Peyer's patch (tissue), 4 donors: ENCODE results near the gene GLI2.

ENCODE experiments used
- POLR2A ChIP-seq, 2 donors: fragments of 450-650 bp; IDR thresholded peaks; one replicate each; pipeline ENCODE4 v1.5.1; 2017; ENCODE audit warnings: antibody characterized with exemption in 2 of 2, mild to moderate bottlenecking in 2 of 2, moderate library complexity in 2 of 2
- TF ChIP-seq, protein P1 (sequence below), 6 experiments: fragments of 450-650 bp in 4 of 6; fragments of 200-600 bp in 2 of 6; sonication (generic) in 1 of 6; IDR thresholded peaks; one replicate each; pipeline ENCODE4 v1.5.1; 2017 to 2019; ENCODE audit warnings: antibody characterized with exemption in 6 of 6, mild to moderate bottlenecking in 3 of 6, moderate library complexity in 1 of 6

DNA sequence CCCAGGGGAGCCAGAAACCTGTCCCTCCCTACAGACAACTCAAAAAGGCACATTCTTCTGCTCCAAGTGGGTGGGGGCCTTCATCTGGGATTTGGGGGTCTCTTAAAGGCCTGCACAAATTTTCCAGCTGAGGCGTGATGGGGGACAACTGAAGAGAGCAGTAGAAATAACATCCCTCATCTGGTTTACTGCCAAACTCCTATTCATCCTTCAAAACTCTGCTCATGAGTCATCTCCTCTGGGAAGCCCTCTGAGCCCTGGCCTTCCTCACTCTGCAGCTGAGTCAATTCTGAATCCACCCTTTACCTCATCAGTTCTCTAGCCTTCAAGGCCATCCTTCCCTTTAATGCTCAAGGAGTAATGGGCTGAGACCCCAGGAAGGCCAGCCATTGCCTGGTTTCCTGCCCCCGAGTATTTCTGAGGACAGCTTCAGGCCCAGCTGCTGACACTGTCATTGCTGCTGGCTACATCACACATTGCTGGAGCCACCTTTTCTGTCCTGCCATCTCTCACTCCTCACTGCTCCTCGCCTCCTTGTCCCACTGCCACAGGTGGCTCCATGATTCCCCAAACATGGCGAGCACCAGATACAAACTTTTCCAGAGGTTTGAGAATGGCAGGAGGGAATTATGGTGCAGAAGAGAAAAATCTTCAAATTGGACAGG is 32.2 kb upstream of the GLI2 start:
- TF ChIP-seq, protein P1, sequence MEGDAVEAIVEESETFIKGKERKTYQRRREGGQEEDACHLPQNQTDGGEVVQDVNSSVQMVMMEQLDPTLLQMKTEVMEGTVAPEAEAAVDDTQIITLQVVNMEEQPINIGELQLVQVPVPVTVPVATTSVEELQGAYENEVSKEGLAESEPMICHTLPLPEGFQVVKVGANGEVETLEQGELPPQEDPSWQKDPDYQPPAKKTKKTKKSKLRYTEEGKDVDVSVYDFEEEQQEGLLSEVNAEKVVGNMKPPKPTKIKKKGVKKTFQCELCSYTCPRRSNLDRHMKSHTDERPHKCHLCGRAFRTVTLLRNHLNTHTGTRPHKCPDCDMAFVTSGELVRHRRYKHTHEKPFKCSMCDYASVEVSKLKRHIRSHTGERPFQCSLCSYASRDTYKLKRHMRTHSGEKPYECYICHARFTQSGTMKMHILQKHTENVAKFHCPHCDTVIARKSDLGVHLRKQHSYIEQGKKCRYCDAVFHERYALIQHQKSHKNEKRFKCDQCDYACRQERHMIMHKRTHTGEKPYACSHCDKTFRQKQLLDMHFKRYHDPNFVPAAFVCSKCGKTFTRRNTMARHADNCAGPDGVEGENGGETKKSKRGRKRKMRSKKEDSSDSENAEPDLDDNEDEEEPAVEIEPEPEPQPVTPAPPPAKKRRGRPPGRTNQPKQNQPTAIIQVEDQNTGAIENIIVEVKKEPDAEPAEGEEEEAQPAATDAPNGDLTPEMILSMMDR (IDR thresholded peaks at IDR 0.05): no peak
- no peak for TF ChIP-seq POLR2A (IDR thresholded peaks at IDR 0.05)
